ENCODE results near the gene BAAT. TPM values are rescaled to one million over a fixed set of nuclear protein-coding genes. Genes with fewer than 3 reads are reported as not detected.

Gene BAAT
- total and polyA plus RNA-seq, 2 of the 4 experiments (the other 2 are of a cell fraction) = not detected

- Histone ChIP-seq H4K8ac (ENCODE audit: low read depth in 2 of 2, low read length in 2 of 2) (no peak overlapping the region), H3K56ac (ENCODE audit: extremely low read depth, insufficient read depth, low read length) (no peak overlapping the region), H3K36me3 (ENCODE audit: control insufficient read depth, insufficient read depth, low read length) (no peaks in the 10 kb centered on the region), H4K91ac (ENCODE audit: insufficient read depth, low read depth, low read length) (no peak overlapping the region), H2BK15ac (ENCODE audit: low read depth, low read length) (no peak overlapping the region), H3K14ac (replicated peaks; ENCODE audit: low read depth, low read length) (no peak overlapping the region), H3K4me1 (ENCODE audit: control insufficient read depth, insufficient read depth, low read length) (no peaks in the 10 kb centered on the region), H3K23ac (ENCODE audit: low read depth, low read length) (no peak overlapping the region), H2BK120ac (ENCODE audit: low read depth, low read length) (no peak overlapping the region), H3K79me1 (ENCODE audit: low read depth in 1 of 2, low read length in 2 of 2) (no peaks in the 10 kb centered on the region), H3K27me3 (ENCODE audit: control insufficient read depth, insufficient read depth, low read length) (peaks cover 1% of the 10 kb centered on the region; the same call in 1 of the 2 replicates), H2BK20ac (ENCODE audit: low read depth, low read length) (no peak overlapping the region), H3K18ac (ENCODE audit: low read depth, low read length) (no peak overlapping the region), H4K20me1 (ENCODE audit: insufficient read depth, low read length) (no peaks in the 10 kb centered on the region), H2AFZ (replicated peaks; ENCODE audit: low read length, poor library complexity) (no peak overlapping the region), H2AK9ac (replicated peaks; ENCODE audit: low read depth, low read length, poor library complexity) (no peak overlapping the region), H3K4ac (ENCODE audit: low read depth, low read length) (no peak overlapping the region), H3K9me3 (ENCODE audit: control insufficient read depth, insufficient read depth, low read length) (no peaks in the 10 kb centered on the region), H2BK5ac (ENCODE audit: low read depth, low read length, poor library complexity, severe bottlenecking) (no peak overlapping the region), H3K4me2 (ENCODE audit: low read depth, low read length) (no peak overlapping the region), H4K5ac (ENCODE audit: low read depth, low read length) (no peak overlapping the region), H3K9ac (ENCODE audit: low read depth, low read length) (no peak overlapping the region), H3K4me3 (ENCODE audit: insufficient read depth, low read depth, low read length) (no peak overlapping the region), H3K9me1 (ENCODE audit: insufficient read depth, low read length) (no peaks in the 10 kb centered on the region), H2AK5ac (ENCODE audit: low read depth, low read length) (no peak overlapping the region), H3K27ac (ENCODE audit: insufficient read depth, low read length) (no peak overlapping the region)
- no peak for DNase-seq
- no peak for ATAC-seq (ENCODE audit: low read depth)
- dilution Hi-C loops (cut with HindIII; ENCODE audit: low sequenced_read_pairs, unreplicated experiment) (no loop called here), intact Hi-C loops (cut with micrococcal nuclease) (no loop called here), in situ Hi-C loops (cut with MboI; ENCODE audit: low sequenced_read_pairs) (no loop called here)
- TF ChIP-seq MXI1 (IDR thresholded peaks at IDR 0.05; ENCODE audit: borderline replicate concordance, low read depth, low read length) (no peak), ELK1 (IDR thresholded peaks at IDR 0.05; ENCODE audit: borderline replicate concordance, low read depth, low read length) (no peak), BHLHE40 (IDR thresholded peaks at IDR 0.05; ENCODE audit: low read depth, low read length) (no peak), MAFK (IDR thresholded peaks at IDR 0.05; ENCODE audit: low read depth, low read length) (no peak), MAZ (IDR thresholded peaks at IDR 0.05; ENCODE audit: borderline replicate concordance, low read depth, low read length) (no peak), USF2 (IDR thresholded peaks at IDR 0.05; ENCODE audit: low read depth, low read length) (no peak), RAD21 (IDR thresholded peaks at IDR 0.05; ENCODE audit: low read length) (no peak), SMC3 (IDR thresholded peaks at IDR 0.05; ENCODE audit: low read depth, low read length) (no peak), CTCF (conservative IDR thresholded peaks at IDR 0.05; ENCODE audit: low read depth, low read length) (no peak), NFE2L2 (IDR thresholded peaks at IDR 0.05; ENCODE audit: low read depth, low read length) (no peak), RFX5 (IDR thresholded peaks at IDR 0.05; ENCODE audit: low read depth, low read length) (no peak), CEBPB (IDR thresholded peaks at IDR 0.05; ENCODE audit: low read depth, low read length) (no peak), CHD1 (IDR thresholded peaks at IDR 0.05; ENCODE audit: low read depth, low read length) (no peak), POLR2A (IDR thresholded peaks at IDR 0.05; ENCODE audit: low read depth, low read length) (no peak), FOS (IDR thresholded peaks at IDR 0.05; ENCODE audit: low read depth, low read length) (no peak), RCOR1 (IDR thresholded peaks at IDR 0.05; ENCODE audit: insufficient replicate concordance, low read length) (no peak)
- no TSS peak for BruUV-seq (replicated peaks)
- POLR2A ChIA-PET (ENCODE audit: unreplicated experiment) = no interaction called here
- WGBS, 2 experiments (ENCODE audit: extremely low coverage in 2 of 2, insufficient read length in 1 of 2) = no CpG with 5 or more reads among the region's 2 CpGs
- CTCF ChIA-PET = no interaction called here
Measured at GRCh38 chr9:101315112-101315450, 69.7 kb downstream of the BAAT start.

Data from IMR-90 (cell line).